Pancreas (tissue), 10 donors: ENCODE measurements around the gene DIP2A. TPM values are rescaled to one million over a fixed set of nuclear protein-coding genes. Genes with fewer than 3 reads are reported as not detected.
"Not testable (repeated sequence)": the region's sequence is repeated elsewhere in the genome, so short reads cannot be mapped to it uniquely, and the experiment has no call there.

Source experiments
- ATAC-seq, 4 donors: fragments of 200-7000 bp; cut with Tn5 transposase; one replicate each; pipeline versions ENCODE4 v1.8.0 to v1.9.1; 2020; ENCODE audit warnings: mild to moderate bottlenecking in 4 of 4, moderate library complexity in 4 of 4
- DNase-seq, 6 donors: peaks; one replicate each; pipeline ENCODE4 v3.0.0-alpha.2; 2020
- FAIRE-seq: peaks from 2 replicates; lab custom pipeline; 2012; peaks lifted over from hg19 to GRCh38; lab: Jason Lieb, UNC
- H3K27ac ChIP-seq, 4 donors: fragments of 200-600 bp; sonication (generic); 1 replicate in 3 of 4; 2 replicates in 1 of 4; pipeline versions ENCODE4 v1.5.0 to v1.8.0; 2020
- H3K27me3 ChIP-seq, 4 donors: fragments of 200-600 bp; one replicate each; pipeline ENCODE4 v1.8.0; 2021
- H3K36me3 ChIP-seq, 3 donors: fragments of 200-600 bp; sonication (generic) in 1 of 3; one replicate each; pipeline versions ENCODE4 v1.5.0 to v1.8.0; 2020 to 2021
- H3K4me1 ChIP-seq, 3 donors: fragments of 200-600 bp; one replicate each; pipeline ENCODE4 v1.8.0; 2021
- H3K4me3 ChIP-seq, 4 donors: fragments of 200-600 bp; sonication (generic) in 2 of 4; one replicate each; pipeline versions ENCODE4 v1.5.0 to v1.8.0; 2020 to 2021
- H3K9me3 ChIP-seq, 4 donors: fragments of 200-600 bp; one replicate each; pipeline ENCODE4 v1.8.0; 2021
- CTCF ChIP-seq, 4 donors: fragments of 200-600 bp; sonication (generic) in 3 of 4; IDR thresholded peaks; one replicate each; pipeline versions ENCODE4 v1.5.0 to v1.8.0; 2021; ENCODE audit warnings: antibody characterized with exemption in 4 of 4
- WGBS, 2 donors: extraction: QIAGEN DNeasy Blood & Tissue Kit; methylation state at CpG; one replicate each; pipeline ENCODE4 v1.1.7; 2013; 5-methylcytosine and 5-hydroxymethylcytosine counted together
- intact Hi-C, 3 donors: fragments of 100-400 bp; cut with DNase I; formaldehyde crosslinking; loops; one replicate each; pipeline versions ENCODE4 v1.11.1 to v1.14.2; 2022
- polyA plus RNA-seq, 2 donors: library from polyadenylated mRNA; stranded (reverse); fragments of 200-250 nt; gene quantifications; one replicate each; pipeline ENCODE4 v1.2.3, GENCODE V29; 2013
- total RNA-seq, 6 donors: library from RNA; stranded (reverse); fragmentation: NEBNext Ultra II Directional in 4 of 6; extraction: Animal tissue kit (Norgen Biotek cat#: 25700) in 4 of 6; gene quantifications; one replicate each; pipeline versions ENCODE4 v1.2.1 to v1.2.4, GENCODE V29; 2021 to 2023
- donor health status: healthy with polysubstance abuse.
- donor health status: DM: no; HTN: no; CAD: no; lungs with moderate emphysema.
- donor health status: DM: no; HTN: no; CAD: no.
- donor health status: control.
- donor health status: control.
- donor health status: Bipolar disorder and iron deficiency.
- donor health status: DM: yes; HTN: yes; CAD: no.
- donor health status: DM: no; HTN: no; CAD: no.
- donor health status: DM: no; HTN: no; CAD: no.
- donor health status: DM: yes; HTN: yes; CAD: no.

The DIP2A gene
- total and polyA plus RNA-seq, 8 donors = 12.1 to 28.7 (median 18.4) TPM

DNA sequence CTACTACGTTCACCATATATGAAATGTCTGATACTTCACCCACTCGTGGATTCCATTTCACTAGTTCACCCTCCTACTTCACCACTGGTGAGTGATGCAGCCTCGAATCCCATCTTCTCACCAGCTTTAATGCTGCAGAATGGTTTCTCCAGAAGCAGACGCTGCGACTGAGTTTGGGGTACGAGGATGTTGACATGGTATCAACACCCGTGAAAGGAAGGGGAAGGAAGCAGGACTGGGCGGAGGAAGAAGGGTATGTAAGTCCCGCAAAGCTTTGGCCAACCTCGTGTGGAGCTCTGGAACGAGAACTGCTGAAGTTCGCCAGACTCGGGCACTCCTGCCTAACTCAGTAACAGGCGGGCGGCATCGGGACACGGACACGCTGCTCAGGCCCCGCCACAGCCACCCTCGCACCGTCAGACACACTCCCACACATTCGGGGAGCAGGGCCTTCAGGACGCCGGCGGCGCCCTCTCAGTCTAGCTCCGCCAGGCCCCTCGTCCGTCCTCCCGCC, 833 bp upstream of the DIP2A start:
- peak in 4 of 6 donors; percentile 19 to 83 (median 42) for DNase-seq
- no peaks in the 10 kb centered on the region for H3K27me3 ChIP-seq
- peak overlapping the region; percentile 64 to 82 (median 71) for H3K27ac ChIP-seq
- 1% methylated on average over 29 to 30 of the region's 30 CpGs for WGBS, 2 donors
- ATAC-seq = peak; percentile 7 to 19 (median 10)
- no peak for FAIRE-seq
- H3K4me3 ChIP-seq = peak overlapping the region; percentile 82 to 92 (median 90)
- H3K9me3 ChIP-seq = no peaks in the 10 kb centered on the region
- no peak for TF ChIP-seq CTCF (IDR thresholded peaks at IDR 0.05)
- H3K36me3 ChIP-seq = no peaks in the 10 kb centered on the region
- intact Hi-C loops = no loop called here
- peaks cover 2 to 9% (median 6%) of the 10 kb centered on the region in 3 donors for H3K4me1 ChIP-seq

DNA sequence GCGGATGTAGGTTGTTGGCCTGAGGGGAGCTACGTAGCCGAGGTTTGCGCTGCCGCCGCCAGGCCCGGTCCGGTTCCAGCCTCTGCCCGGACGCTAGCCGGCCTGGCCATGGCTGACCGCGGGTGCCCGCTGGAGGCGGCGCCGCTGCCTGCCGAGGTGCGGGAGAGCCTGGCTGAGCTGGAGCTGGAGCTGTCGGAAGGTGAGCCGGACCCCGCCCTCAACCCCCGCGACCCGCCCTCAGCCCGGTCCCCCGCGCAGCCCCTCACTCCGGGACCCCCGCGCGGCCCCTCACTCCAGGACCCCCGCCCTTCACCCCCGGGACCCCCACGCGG, 299 bp downstream of the DIP2A start:
- intact Hi-C loops = no loop called here
- WGBS, 2 donors = 0% methylated on average over 20 to 36 of the region's 36 CpGs
- TF ChIP-seq CTCF (IDR thresholded peaks at IDR 0.05) = no peak
- FAIRE-seq = no peak
- H3K27me3 ChIP-seq = no peaks in the 10 kb centered on the region
- H3K9me3 ChIP-seq = no peaks in the 10 kb centered on the region
- H3K36me3 ChIP-seq = no peaks in the 10 kb centered on the region
- DNase-seq = peak in 1 of 6 donors; percentile 69
- H3K27ac ChIP-seq = peak overlapping the region in 3 of 4 donors; percentile 55 to 76 (median 63)
- peaks cover 2 to 9% (median 6%) of the 10 kb centered on the region in 3 donors for H3K4me1 ChIP-seq
- peak overlapping the region; percentile 82 to 91 (median 90) for H3K4me3 ChIP-seq
- ATAC-seq = no peak

DNA sequence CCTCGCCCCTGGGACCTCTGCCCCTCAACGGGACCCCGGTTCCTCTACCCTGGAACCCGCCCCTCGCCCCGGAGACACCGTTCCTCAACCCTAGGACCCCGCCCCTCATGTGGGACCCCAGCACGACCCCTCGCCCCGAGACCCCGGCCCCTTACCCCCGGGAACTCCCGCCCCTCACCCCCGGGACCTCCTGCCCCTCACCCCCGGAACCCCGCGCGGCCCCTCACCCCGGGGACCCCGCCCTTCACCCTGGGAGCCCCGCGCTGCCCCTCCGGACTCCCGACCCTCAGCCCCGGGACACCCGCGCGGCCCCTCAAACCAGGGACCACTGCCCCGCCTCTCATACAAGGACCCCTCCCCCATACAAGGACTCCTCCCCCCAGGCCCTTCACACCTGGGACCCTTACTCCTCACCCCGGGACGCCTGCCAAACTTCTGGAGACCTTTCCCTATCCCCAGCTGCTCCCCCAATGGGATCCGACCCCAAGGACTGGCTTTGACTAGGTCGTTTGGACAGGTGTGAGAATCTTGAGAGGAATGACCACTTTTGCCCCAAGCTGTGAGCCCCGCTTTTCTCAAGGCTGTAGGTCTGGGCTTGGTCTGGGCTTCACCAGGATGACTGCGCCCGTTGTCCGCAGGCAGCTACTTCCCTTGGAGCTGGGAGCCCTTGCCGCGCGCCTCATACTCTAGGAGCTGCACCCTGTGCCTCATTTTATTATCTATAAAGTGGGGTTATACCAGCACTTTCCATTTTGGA, 843 bp downstream of the DIP2A start:
- ATAC-seq (peak in 3 of 4 donors; percentile 22 to 41 (median 29)), FAIRE-seq (no peak), DNase-seq (peak; percentile 30 to 86 (median 59))
- H3K27ac ChIP-seq = peak overlapping the region in 2 of 4 donors; percentile 55 to 76
- H3K36me3 ChIP-seq = no peaks in the 10 kb centered on the region
- H3K27me3 ChIP-seq = no peaks in the 10 kb centered on the region
- intact Hi-C loops = no loop called here
- peaks cover 2 to 9% (median 6%) of the 10 kb centered on the region in 3 donors for H3K4me1 ChIP-seq
- 3 to 5% methylated on average over 21 to 41 of the region's 41 CpGs for WGBS, 2 donors
- no peak for TF ChIP-seq CTCF (IDR thresholded peaks at IDR 0.05)
- H3K4me3 ChIP-seq = peak overlapping the region; percentile 82 to 91 (median 90)
- no peaks in the 10 kb centered on the region for H3K9me3 ChIP-seq

DNA sequence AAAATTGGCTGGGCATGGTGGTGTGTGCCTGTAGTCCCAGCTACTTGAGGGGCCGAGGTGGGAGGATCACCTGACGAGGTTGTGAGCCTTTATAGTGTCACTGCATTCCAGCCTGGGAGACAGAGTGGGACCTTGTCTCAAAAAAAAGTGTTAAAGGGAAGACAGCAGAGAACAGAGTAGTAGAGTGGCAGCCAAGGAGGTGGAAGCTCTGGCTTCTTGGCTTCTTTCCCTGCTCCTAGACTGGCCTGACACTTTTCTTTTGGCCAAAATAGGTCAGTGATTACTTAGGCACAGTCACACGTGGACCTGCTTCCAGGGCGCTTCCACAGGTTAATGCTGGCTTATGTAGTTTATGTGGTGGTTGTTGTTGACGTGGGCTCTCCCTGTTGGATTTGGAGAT, 3.2 kb downstream of the DIP2A start:
- intact Hi-C loops = no loop called here
- no peaks in the 10 kb centered on the region for H3K9me3 ChIP-seq
- no peaks in the 10 kb centered on the region for H3K27me3 ChIP-seq
- TF ChIP-seq CTCF (IDR thresholded peaks at IDR 0.05) = no peak
- WGBS, 2 donors = 33 to 43% methylated on average over 5 of the region's 5 CpGs
- no peaks in the 10 kb centered on the region for H3K36me3 ChIP-seq
- H3K4me3 ChIP-seq = no peak overlapping the region
- peaks cover 2 to 9% (median 6%) of the 10 kb centered on the region in 3 donors for H3K4me1 ChIP-seq
- ATAC-seq = no peak
- no peak for FAIRE-seq
- H3K27ac ChIP-seq = no peak overlapping the region
- DNase-seq = peak in 2 of 6 donors; percentile 24 to 32

DNA sequence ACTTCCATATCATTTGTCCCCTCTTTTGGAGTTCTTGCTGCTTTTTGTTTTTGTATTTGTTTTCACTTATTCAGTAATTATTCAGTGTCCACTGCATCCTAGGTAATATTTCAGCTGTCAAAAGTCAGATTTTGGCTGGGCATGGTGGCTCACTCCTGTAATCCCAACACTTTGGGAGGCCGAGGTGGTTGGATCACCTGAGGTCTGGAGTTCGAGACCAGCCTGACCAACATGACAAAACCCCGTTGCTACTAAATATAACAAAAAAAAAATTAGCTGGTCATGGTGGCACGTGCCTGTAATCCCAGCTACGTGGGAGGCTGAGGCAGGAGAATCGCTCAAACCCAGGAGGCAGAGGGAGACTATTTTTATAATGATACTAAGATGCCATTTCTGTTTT, 6.5 kb downstream of the DIP2A start:
- H3K9me3 ChIP-seq, H3K36me3 ChIP-seq, H3K4me1 ChIP-seq, H3K4me3 ChIP-seq, H3K27me3 ChIP-seq, DNase-seq, FAIRE-seq, H3K27ac ChIP-seq, ATAC-seq, intact Hi-C loops: not testable (repeated sequence)
- 93% methylated on average over 6 of the region's 6 CpGs for WGBS, 2 donors
